ENCODE results near the gene HDAC5.

DNA sequence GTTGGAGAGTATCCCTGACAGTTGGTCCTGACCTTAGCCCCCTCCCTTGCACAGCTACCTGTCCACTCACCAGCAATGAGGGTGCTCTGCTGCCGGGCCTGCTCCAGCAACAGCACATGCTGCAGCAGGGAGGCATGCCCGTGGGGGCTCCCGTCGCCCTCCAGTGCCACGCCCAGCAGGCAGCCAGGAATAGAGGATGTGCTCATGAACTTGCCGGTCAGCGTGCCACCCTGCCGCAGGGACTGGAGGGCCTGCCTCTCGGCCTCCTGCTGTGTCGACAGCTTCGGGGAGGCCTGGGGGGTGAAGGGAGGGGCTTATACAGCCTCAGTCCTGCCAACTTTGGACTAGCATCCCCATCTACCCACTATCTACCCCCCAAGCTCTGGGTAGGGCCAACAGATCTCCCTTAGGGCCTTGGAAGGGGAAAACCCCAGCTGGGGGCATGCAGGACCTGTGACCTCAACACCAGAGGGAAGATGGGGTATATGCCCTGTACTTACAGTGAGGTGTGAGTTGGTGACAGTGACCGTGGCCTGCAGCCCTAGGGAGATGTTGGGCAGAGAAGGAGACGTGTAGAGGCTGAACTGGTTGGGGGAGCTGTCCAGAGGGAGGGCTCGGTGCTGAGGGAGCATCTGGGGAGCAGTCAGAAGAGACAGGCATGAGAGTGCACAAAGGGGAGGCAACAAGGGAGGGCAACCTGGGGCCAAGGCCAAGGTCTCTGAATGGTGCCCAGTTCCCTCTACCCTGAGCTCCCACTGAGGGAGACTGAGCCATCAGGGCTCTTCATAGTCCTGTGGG lies 32.0 kb downstream of the HDAC5 start:
- TF ChIP-seq, protein P1, sequence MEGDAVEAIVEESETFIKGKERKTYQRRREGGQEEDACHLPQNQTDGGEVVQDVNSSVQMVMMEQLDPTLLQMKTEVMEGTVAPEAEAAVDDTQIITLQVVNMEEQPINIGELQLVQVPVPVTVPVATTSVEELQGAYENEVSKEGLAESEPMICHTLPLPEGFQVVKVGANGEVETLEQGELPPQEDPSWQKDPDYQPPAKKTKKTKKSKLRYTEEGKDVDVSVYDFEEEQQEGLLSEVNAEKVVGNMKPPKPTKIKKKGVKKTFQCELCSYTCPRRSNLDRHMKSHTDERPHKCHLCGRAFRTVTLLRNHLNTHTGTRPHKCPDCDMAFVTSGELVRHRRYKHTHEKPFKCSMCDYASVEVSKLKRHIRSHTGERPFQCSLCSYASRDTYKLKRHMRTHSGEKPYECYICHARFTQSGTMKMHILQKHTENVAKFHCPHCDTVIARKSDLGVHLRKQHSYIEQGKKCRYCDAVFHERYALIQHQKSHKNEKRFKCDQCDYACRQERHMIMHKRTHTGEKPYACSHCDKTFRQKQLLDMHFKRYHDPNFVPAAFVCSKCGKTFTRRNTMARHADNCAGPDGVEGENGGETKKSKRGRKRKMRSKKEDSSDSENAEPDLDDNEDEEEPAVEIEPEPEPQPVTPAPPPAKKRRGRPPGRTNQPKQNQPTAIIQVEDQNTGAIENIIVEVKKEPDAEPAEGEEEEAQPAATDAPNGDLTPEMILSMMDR (IDR thresholded peaks at IDR 0.05): no peak
- TF ChIP-seq EP300 (IDR thresholded peaks at IDR 0.05; ENCODE audit: low read depth): no peak
- no peak for TF ChIP-seq POLR2AphosphoS5 (IDR thresholded peaks at IDR 0.05)

Data from transverse colon (tissue), 4 donors.